Activated naive CD8-positive, alpha-beta T cell (primary cell): Measurements from ENCODE around the gene MAN1C1.
A peak's percentile ranks its signal among the peaks of the same experiment; 100 is the strongest.

Source experiments
- H3K27ac Mint-ChIP-seq: one replicate; pipeline ENCODE4 v1.8.0; 2021; ENCODE audit warnings: mixed read lengths
- H3K27me3 Mint-ChIP-seq: one replicate; pipeline ENCODE4 v1.8.0; 2021; ENCODE audit warnings: mixed read lengths
- H3K36me3 Mint-ChIP-seq: one replicate; pipeline ENCODE4 v1.8.0; 2021; ENCODE audit warnings: mixed read lengths
- H3K4me1 Mint-ChIP-seq: one replicate; pipeline ENCODE4 v1.8.0; 2021; ENCODE audit warnings: low read depth, mixed read lengths
- H3K4me3 Mint-ChIP-seq: one replicate; pipeline ENCODE4 v1.8.0; 2021; ENCODE audit warnings: mild to moderate bottlenecking, mixed read lengths
- H3K9me3 Mint-ChIP-seq: one replicate; pipeline ENCODE4 v1.8.0; 2021; ENCODE audit warnings: low read depth, mixed read lengths

The MAN1C1 gene

GRCh38 chr1:25798666-25799351, 182.2 kb downstream of the MAN1C1 start:
- no peaks in the 10 kb centered on the region for H3K27me3 Mint-ChIP-seq
- H3K9me3 Mint-ChIP-seq = no peaks in the 10 kb centered on the region
- peak overlapping the region; percentile 80 for H3K4me3 Mint-ChIP-seq
- peak overlapping the region; percentile 22 for H3K27ac Mint-ChIP-seq
- H3K36me3 Mint-ChIP-seq = no peaks in the 10 kb centered on the region
- H3K4me1 Mint-ChIP-seq = peaks cover 71% of the 10 kb centered on the region

- Mint-ChIP-seq H3K27ac (peak overlapping the region; percentile 54), H3K27me3 (no peaks in the 10 kb centered on the region), H3K4me1 (peaks cover 72% of the 10 kb centered on the region), H3K36me3 (no peaks in the 10 kb centered on the region), H3K4me3 (peak overlapping the region; percentile 80), H3K9me3 (no peaks in the 10 kb centered on the region)
Measured at GRCh38 chr1:25799352-25799934, 182.9 kb downstream of the MAN1C1 start.

- no peaks in the 10 kb centered on the region for H3K9me3 Mint-ChIP-seq
- peak within 1 kb of the TSS; percentile 54 for H3K27ac Mint-ChIP-seq
- no peaks in the 10 kb centered on the region for H3K27me3 Mint-ChIP-seq
- no peaks in the 10 kb centered on the region for H3K36me3 Mint-ChIP-seq
- H3K4me3 Mint-ChIP-seq = peak within 1 kb of the TSS; percentile 80
- peaks cover 73% of the 10 kb centered on the region for H3K4me1 Mint-ChIP-seq
Measured at GRCh38 chr1:25799935-25800702, 183.5 kb downstream of the MAN1C1 start, which contains the start of gene SELENON. Gene SELENON (plus strand): TSS chr1:25800193. CDS start chr1:25800231, 38 bp downstream.

GRCh38 chr1:25800703-25801377, 184.2 kb downstream of the MAN1C1 start:
- H3K9me3 Mint-ChIP-seq = no peaks in the 10 kb centered on the region
- peaks cover 67% of the 10 kb centered on the region for H3K4me1 Mint-ChIP-seq

GRCh38 chr1:25802915-25803314, 186.3 kb downstream of the MAN1C1 start:
- Mint-ChIP-seq H3K27ac (no peak overlapping the region), H3K36me3 (no peaks in the 10 kb centered on the region), H3K27me3 (no peaks in the 10 kb centered on the region), H3K4me3 (peak overlapping the region; percentile 33), H3K9me3 (no peaks in the 10 kb centered on the region), H3K4me1 (peaks cover 49% of the 10 kb centered on the region)

More at GRCh38 chr1:25800703-25801377, 184.2 kb downstream of the MAN1C1 start:
- H3K27ac Mint-ChIP-seq = peak overlapping the region; percentile 22
- no peaks in the 10 kb centered on the region for H3K27me3 Mint-ChIP-seq
- peak overlapping the region; percentile 78 for H3K4me3 Mint-ChIP-seq
- H3K36me3 Mint-ChIP-seq = no peaks in the 10 kb centered on the region

GRCh38 chr1:25803368-25803767, 186.8 kb downstream of the MAN1C1 start:
- no peak overlapping the region for H3K4me3 Mint-ChIP-seq
- no peaks in the 10 kb centered on the region for H3K36me3 Mint-ChIP-seq
- no peaks in the 10 kb centered on the region for H3K27me3 Mint-ChIP-seq
- no peak overlapping the region for H3K27ac Mint-ChIP-seq
- H3K9me3 Mint-ChIP-seq = no peaks in the 10 kb centered on the region
- H3K4me1 Mint-ChIP-seq = peaks cover 45% of the 10 kb centered on the region

GRCh38 chr1:25804244-25804963, 187.8 kb downstream of the MAN1C1 start:
- Mint-ChIP-seq H3K4me3 (no peak overlapping the region), H3K9me3 (no peaks in the 10 kb centered on the region), H3K27ac (no peak overlapping the region), H3K4me1 (peaks cover 40% of the 10 kb centered on the region), H3K27me3 (no peaks in the 10 kb centered on the region), H3K36me3 (no peaks in the 10 kb centered on the region)

- Mint-ChIP-seq H3K27ac (no peak overlapping the region), H3K9me3 (no peaks in the 10 kb centered on the region), H3K4me3 (no peak overlapping the region), H3K36me3 (no peaks in the 10 kb centered on the region), H3K4me1 (peaks cover 36% of the 10 kb centered on the region), H3K27me3 (no peaks in the 10 kb centered on the region)
Measured at GRCh38 chr1:25804964-25805862, 188.6 kb downstream of the MAN1C1 start.

GRCh38 chr1:25805863-25806225, 189.3 kb downstream of the MAN1C1 start:
- no peaks in the 10 kb centered on the region for H3K9me3 Mint-ChIP-seq
- no peak overlapping the region for H3K27ac Mint-ChIP-seq
- H3K4me1 Mint-ChIP-seq = peaks cover 31% of the 10 kb centered on the region

GRCh38 chr1:25806418-25806817, 189.8 kb downstream of the MAN1C1 start:
- H3K4me1 Mint-ChIP-seq = peaks cover 28% of the 10 kb centered on the region
- H3K27ac Mint-ChIP-seq = no peak overlapping the region
- no peak overlapping the region for H3K4me3 Mint-ChIP-seq
- H3K27me3 Mint-ChIP-seq = no peaks in the 10 kb centered on the region
- no peaks in the 10 kb centered on the region for H3K9me3 Mint-ChIP-seq
- no peaks in the 10 kb centered on the region for H3K36me3 Mint-ChIP-seq

More at GRCh38 chr1:25805863-25806225, 189.3 kb downstream of the MAN1C1 start:
- no peaks in the 10 kb centered on the region for H3K36me3 Mint-ChIP-seq
- no peaks in the 10 kb centered on the region for H3K27me3 Mint-ChIP-seq
- no peak overlapping the region for H3K4me3 Mint-ChIP-seq

- Mint-ChIP-seq H3K27me3 (no peaks in the 10 kb centered on the region), H3K9me3 (no peaks in the 10 kb centered on the region), H3K36me3 (no peaks in the 10 kb centered on the region), H3K4me1 (peaks cover 17% of the 10 kb centered on the region), H3K4me3 (no peak overlapping the region), H3K27ac (no peak overlapping the region)
Measured at GRCh38 chr1:25807480-25808390, 191.1 kb downstream of the MAN1C1 start.

- H3K27ac Mint-ChIP-seq = no peak overlapping the region
- H3K4me1 Mint-ChIP-seq = peaks cover 11% of the 10 kb centered on the region
- H3K9me3 Mint-ChIP-seq = no peaks in the 10 kb centered on the region
- H3K36me3 Mint-ChIP-seq = no peaks in the 10 kb centered on the region
- no peaks in the 10 kb centered on the region for H3K27me3 Mint-ChIP-seq
- no peak overlapping the region for H3K4me3 Mint-ChIP-seq
Measured at GRCh38 chr1:25808481-25809244, 192.1 kb downstream of the MAN1C1 start.
